A673 (cell line): ENCODE results near the gene CD302. TPM values are rescaled to one million over a fixed set of nuclear protein-coding genes. Genes with fewer than 3 reads are reported as not detected.

Source experiments
- BruUV-seq: library from RNA; stranded (reverse); fragments of 400-500 nt; replicated peaks from 2 replicates; lab custom pipeline; 2021; lab: Mats Ljungman, UMichigan
- CTCF ChIA-PET: fragments of 300-600 bp; sonication (Branson Sonifier 250); formaldehyde crosslinking; loops from one replicate; lab custom pipeline; 2022; ENCODE audit warnings: antibody characterized with exemption; lab: Charles Lee
- POLR2A ChIA-PET: fragments of 300-600 bp; sonication (Branson Sonifier 250); formaldehyde crosslinking; loops from one replicate; lab custom pipeline; 2022; ENCODE audit warnings: antibody characterized with exemption; ENCODE audit not compliant: low non-redundant PET; lab: Charles Lee
- DNase-seq: peaks from one replicate; pipeline ENCODE4 v3.0.0-alpha.2; 2015; ENCODE audit warnings: low spot score
- H3K27ac ChIP-seq: fragments of 200-600 bp; sonication (generic); 2 replicates; pipeline ENCODE4 v1.5.1; 2016; ENCODE audit warnings: mixed run types, low read depth, mild to moderate bottlenecking, mixed read lengths, antibody characterized with exemption, low read length; ENCODE audit not compliant: poor library complexity, severe bottlenecking
- H3K27me3 ChIP-seq: fragments of 200-600 bp; sonication (generic); replicated peaks from 2 replicates; pipeline ENCODE4 v1.6.1; 2017; ENCODE audit warnings: mixed run types, low read depth, mild to moderate bottlenecking, mixed read lengths, antibody characterized with exemption, low read length; ENCODE audit not compliant: insufficient read depth, poor library complexity
- H3K36me3 ChIP-seq: fragments of 200-600 bp; sonication (generic); 2 replicates; pipeline ENCODE4 v1.6.1; 2016; ENCODE audit warnings: mixed run types, mild to moderate bottlenecking, mixed read lengths, antibody characterized with exemption, low read length; ENCODE audit not compliant: insufficient read depth, poor library complexity, severe bottlenecking
- H3K4me1 ChIP-seq: fragments of 200-600 bp; sonication (generic); 2 replicates; pipeline ENCODE4 v1.6.1; 2017; ENCODE audit warnings: mixed run types, mild to moderate bottlenecking, mixed read lengths, antibody characterized with exemption, low read length; ENCODE audit not compliant: insufficient read depth, poor library complexity, severe bottlenecking
- H3K4me3 ChIP-seq: fragments of 200-600 bp; sonication (generic); 2 replicates; pipeline ENCODE4 v1.5.1; 2016; ENCODE audit warnings: low read depth, mixed run types, mild to moderate bottlenecking, mixed read lengths, low read length; ENCODE audit not compliant: poor library complexity, severe bottlenecking
- H3K9me3 ChIP-seq: fragments of 200-600 bp; sonication (generic); 2 replicates; pipeline ENCODE4 v1.6.1; 2016; ENCODE audit warnings: mixed run types, low read depth, mild to moderate bottlenecking, mixed read lengths, antibody characterized with exemption, low read length; ENCODE audit not compliant: poor library complexity, severe bottlenecking
- EZH2 ChIP-seq: fragments of 200-600 bp; sonication (generic); IDR thresholded peaks from 2 replicates; pipeline ENCODE4 v1.6.1; 2017; ENCODE audit warnings: borderline replicate concordance, low read depth, mild to moderate bottlenecking, mixed read lengths, antibody characterized with exemption, low read length; ENCODE audit not compliant: poor library complexity, severe bottlenecking
- intact Hi-C: fragments of 100-400 bp; cut with micrococcal nuclease; formaldehyde crosslinking; loops from one replicate; pipeline ENCODE4 v1.10.0; 2022; ENCODE audit not compliant: unreplicated experiment
- total RNA-seq: library from RNA; stranded (reverse); gene quantifications from 2 replicates; pipeline ENCODE4 v1.2.3, GENCODE V29; 2021
- TF ChIP-seq, protein P1 (sequence below): fragments of 300-800, 200-600 bp; sonication (generic); conservative IDR thresholded peaks from 2 replicates; pipeline ENCODE4 v1.5.1; 2017; ENCODE audit warnings: low read depth, mild to moderate bottlenecking, antibody characterized with exemption, low read length, moderate library complexity, mixed read lengths

The CD302 gene
- total RNA-seq, 1 experiment from 2014 or later = 0.24 TPM

DNA sequence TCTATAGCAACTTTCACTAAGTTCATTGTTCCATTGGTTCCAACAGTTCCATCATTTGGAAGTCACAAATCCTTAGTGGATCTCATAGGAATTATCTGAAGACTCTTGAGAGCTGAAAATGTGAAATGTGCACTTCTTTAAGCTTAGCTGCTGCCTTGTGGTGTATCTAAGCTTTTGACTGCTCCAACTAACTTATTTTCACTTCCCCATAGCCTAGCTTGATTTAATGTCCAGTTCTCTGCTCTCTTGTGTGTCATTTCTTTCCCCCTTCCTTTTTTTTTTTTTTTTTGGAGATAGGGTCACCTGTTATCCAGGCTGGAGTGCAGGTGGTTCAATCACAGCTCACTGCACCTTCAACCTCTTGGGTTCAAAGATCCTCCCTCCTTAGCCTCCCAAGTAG lies 34.9 kb upstream of the CD302 start:
- TF ChIP-seq, protein P1, sequence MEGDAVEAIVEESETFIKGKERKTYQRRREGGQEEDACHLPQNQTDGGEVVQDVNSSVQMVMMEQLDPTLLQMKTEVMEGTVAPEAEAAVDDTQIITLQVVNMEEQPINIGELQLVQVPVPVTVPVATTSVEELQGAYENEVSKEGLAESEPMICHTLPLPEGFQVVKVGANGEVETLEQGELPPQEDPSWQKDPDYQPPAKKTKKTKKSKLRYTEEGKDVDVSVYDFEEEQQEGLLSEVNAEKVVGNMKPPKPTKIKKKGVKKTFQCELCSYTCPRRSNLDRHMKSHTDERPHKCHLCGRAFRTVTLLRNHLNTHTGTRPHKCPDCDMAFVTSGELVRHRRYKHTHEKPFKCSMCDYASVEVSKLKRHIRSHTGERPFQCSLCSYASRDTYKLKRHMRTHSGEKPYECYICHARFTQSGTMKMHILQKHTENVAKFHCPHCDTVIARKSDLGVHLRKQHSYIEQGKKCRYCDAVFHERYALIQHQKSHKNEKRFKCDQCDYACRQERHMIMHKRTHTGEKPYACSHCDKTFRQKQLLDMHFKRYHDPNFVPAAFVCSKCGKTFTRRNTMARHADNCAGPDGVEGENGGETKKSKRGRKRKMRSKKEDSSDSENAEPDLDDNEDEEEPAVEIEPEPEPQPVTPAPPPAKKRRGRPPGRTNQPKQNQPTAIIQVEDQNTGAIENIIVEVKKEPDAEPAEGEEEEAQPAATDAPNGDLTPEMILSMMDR = no peak
- no peak for TF ChIP-seq EZH2
- CTCF ChIA-PET = no interaction called here
- intact Hi-C loops = no loop called here
- no TSS peak for BruUV-seq
- POLR2A ChIA-PET = no interaction called here
- Histone ChIP-seq H3K36me3 (no peaks in the 10 kb centered on the region), H3K4me3 (no peak overlapping the region), H3K4me1 (no peaks in the 10 kb centered on the region), H3K27me3 (peaks cover 6% of the 10 kb centered on the region), H3K27ac (no peak overlapping the region), H3K9me3 (no peaks in the 10 kb centered on the region)
- no peak for DNase-seq

DNA sequence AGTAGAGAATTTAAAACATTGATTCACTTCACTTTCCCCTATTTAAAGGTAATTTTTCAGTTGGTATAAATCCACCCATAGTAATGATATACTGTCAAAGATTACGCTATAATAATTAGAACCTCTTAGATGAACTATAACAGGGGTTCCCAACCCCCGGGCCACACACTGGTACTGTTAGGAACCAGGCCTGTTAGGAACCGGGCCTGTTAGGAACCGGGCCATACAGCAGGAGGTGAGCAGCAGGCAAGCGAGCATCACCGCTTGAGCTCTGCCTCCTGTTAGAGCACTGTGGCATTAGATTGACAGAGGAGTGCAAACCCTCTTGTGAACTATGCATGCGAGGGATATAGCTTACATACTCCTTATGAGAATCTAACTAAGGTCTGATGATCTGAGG lies 34.0 kb upstream of the CD302 start:
- DNase-seq = no peak
- BruUV-seq = no TSS peak
- Histone ChIP-seq H3K27ac (no peak overlapping the region), H3K27me3 (no peaks in the 10 kb centered on the region), H3K4me3 (no peak overlapping the region), H3K36me3 (no peaks in the 10 kb centered on the region), H3K9me3 (no peaks in the 10 kb centered on the region), H3K4me1 (no peaks in the 10 kb centered on the region)
- CTCF ChIA-PET = no interaction called here
- no peak for TF ChIP-seq EZH2
- TF ChIP-seq, protein P1 = no peak
- intact Hi-C loops = no loop called here
- POLR2A ChIA-PET = interaction anchor here (0.6 kb wide), 1 partner anchor 30 kb away, joined by 32 read pairs; no protein-coding TSS in a partner anchor

DNA sequence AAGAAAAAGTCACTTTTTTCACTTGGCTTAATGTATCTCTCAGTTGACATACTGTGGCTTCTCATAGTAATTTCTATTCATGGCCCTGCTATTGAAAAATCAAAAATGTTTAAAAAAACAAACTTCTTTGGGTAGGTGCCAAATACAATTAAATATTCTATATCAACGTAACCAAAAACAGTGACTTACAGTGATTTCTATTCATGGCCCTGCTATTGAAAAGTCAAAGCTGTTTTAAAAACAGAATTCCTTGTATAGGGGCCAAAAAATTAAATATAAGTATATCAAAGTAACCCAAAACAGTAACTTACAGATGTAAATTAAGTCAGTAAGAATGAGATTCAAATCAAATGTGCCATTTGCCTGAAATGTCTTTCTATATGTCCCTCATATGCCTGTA lies 31.4 kb upstream of the CD302 start:
- Histone ChIP-seq H3K27ac (no peak overlapping the region), H3K36me3 (no peaks in the 10 kb centered on the region), H3K27me3 (no peaks in the 10 kb centered on the region), H3K9me3 (no peaks in the 10 kb centered on the region), H3K4me3 (no peak overlapping the region), H3K4me1 (no peaks in the 10 kb centered on the region)
- no peak for DNase-seq
- BruUV-seq = no TSS peak
- intact Hi-C loops = no loop called here
- no peak for TF ChIP-seq EZH2
- TF ChIP-seq, protein P1 = no peak
- ChIA-PET POLR2A (interaction anchor here (0.6 kb wide), 1 partner anchor 694 kb away, joined by 8 read pairs; no protein-coding TSS in a partner anchor), CTCF (no interaction called here)
